HUES48 (cell line): ENCODE data around the gene PEAK1.

Experiments used
- H3K27ac ChIP-seq: one replicate; pipeline ENCODE4 v1.7.0; 2013; ENCODE audit warnings: low read depth, low read length, inconsistent platforms
- H3K27me3 ChIP-seq: 2 replicates; pipeline ENCODE4 v1.6.1; 2013; ENCODE audit warnings: mild to moderate bottlenecking, low read length; ENCODE audit not compliant: control insufficient read depth, insufficient read depth
- H3K36me3 ChIP-seq: 2 replicates; pipeline ENCODE4 v1.6.1; 2013; ENCODE audit warnings: low read length; ENCODE audit not compliant: control insufficient read depth, insufficient read depth
- H3K4me1 ChIP-seq: 2 replicates; pipeline ENCODE4 v1.6.1; 2013; ENCODE audit warnings: mild to moderate bottlenecking, low read length; ENCODE audit not compliant: control insufficient read depth, insufficient read depth
- H3K4me3 ChIP-seq: 2 replicates; pipeline ENCODE4 v1.5.1; 2013; ENCODE audit warnings: mild to moderate bottlenecking, low read depth, low read length
- H3K9ac ChIP-seq: 2 replicates; pipeline ENCODE4 v1.6.1; 2013; ENCODE audit warnings: mild to moderate bottlenecking, low read depth, low read length, moderate library complexity
- H3K9me3 ChIP-seq: 2 replicates; pipeline ENCODE4 v1.6.1; 2013; ENCODE audit warnings: low read length; ENCODE audit not compliant: control insufficient read depth, insufficient read depth

Gene PEAK1

GRCh38 chr15:77398927-77399326 is 21.0 kb downstream of the PEAK1 start:
- Histone ChIP-seq H3K27me3 (no peaks in the 10 kb centered on the region), H3K36me3 (no peaks in the 10 kb centered on the region), H3K9ac (no peak overlapping the region), H3K27ac (no peak overlapping the region), H3K4me3 (no peak overlapping the region), H3K4me1 (no peaks in the 10 kb centered on the region), H3K9me3 (peaks cover 3% of the 10 kb centered on the region; the same call in 1 of the 2 replicates)

GRCh38 chr15:77396692-77397091 is 23.2 kb downstream of the PEAK1 start:
- H3K27ac ChIP-seq = no peak overlapping the region
- no peaks in the 10 kb centered on the region for H3K36me3 ChIP-seq
- no peak overlapping the region for H3K4me3 ChIP-seq
- no peaks in the 10 kb centered on the region for H3K27me3 ChIP-seq
- H3K9me3 ChIP-seq = peaks cover 3% of the 10 kb centered on the region; the same call in 1 of the 2 replicates
- no peaks in the 10 kb centered on the region for H3K4me1 ChIP-seq
- no peak overlapping the region for H3K9ac ChIP-seq

GRCh38 chr15:77395013-77395774 is 24.7 kb downstream of the PEAK1 start:
- Histone ChIP-seq H3K27me3 (no peaks in the 10 kb centered on the region), H3K9ac (no peak overlapping the region), H3K4me1 (no peaks in the 10 kb centered on the region), H3K36me3 (no peaks in the 10 kb centered on the region), H3K9me3 (no peaks in the 10 kb centered on the region; the same call in 1 of the 2 replicates), H3K4me3 (no peak overlapping the region), H3K27ac (no peak overlapping the region)

GRCh38 chr15:77393471-77393840 is 26.4 kb downstream of the PEAK1 start:
- Histone ChIP-seq H3K36me3 (no peaks in the 10 kb centered on the region), H3K9ac (no peak overlapping the region), H3K27ac (no peak overlapping the region), H3K9me3 (no peaks in the 10 kb centered on the region; the same call in 1 of the 2 replicates), H3K27me3 (no peaks in the 10 kb centered on the region), H3K4me1 (no peaks in the 10 kb centered on the region), H3K4me3 (no peak overlapping the region)

GRCh38 chr15:77392762-77393470 is 27.0 kb downstream of the PEAK1 start:
- H3K27me3 ChIP-seq = no peaks in the 10 kb centered on the region
- H3K36me3 ChIP-seq = no peaks in the 10 kb centered on the region
- no peak overlapping the region for H3K27ac ChIP-seq
- H3K9me3 ChIP-seq = no peaks in the 10 kb centered on the region
- no peak overlapping the region for H3K4me3 ChIP-seq
- no peak overlapping the region for H3K9ac ChIP-seq
- no peaks in the 10 kb centered on the region for H3K4me1 ChIP-seq

- Histone ChIP-seq H3K27ac (no peak overlapping the region), H3K4me3 (no peak overlapping the region), H3K9me3 (no peaks in the 10 kb centered on the region), H3K36me3 (no peaks in the 10 kb centered on the region), H3K4me1 (no peaks in the 10 kb centered on the region), H3K27me3 (no peaks in the 10 kb centered on the region), H3K9ac (no peak overlapping the region)
Measured at GRCh38 chr15:77391372-77391951, 28.4 kb downstream of the PEAK1 start.

GRCh38 chr15:77387365-77388105 is 32.4 kb downstream of the PEAK1 start:
- H3K4me1 ChIP-seq = peaks cover 14% of the 10 kb centered on the region
- no peak overlapping the region for H3K27ac ChIP-seq
- H3K4me3 ChIP-seq = no peak overlapping the region
- H3K9me3 ChIP-seq = no peaks in the 10 kb centered on the region
- no peaks in the 10 kb centered on the region for H3K27me3 ChIP-seq
- H3K9ac ChIP-seq = no peak overlapping the region
- no peaks in the 10 kb centered on the region for H3K36me3 ChIP-seq

GRCh38 chr15:77386626-77387025 is 33.3 kb downstream of the PEAK1 start:
- H3K4me1 ChIP-seq = peaks cover 14% of the 10 kb centered on the region
- no peaks in the 10 kb centered on the region for H3K36me3 ChIP-seq
- no peak overlapping the region for H3K27ac ChIP-seq
- H3K9me3 ChIP-seq = no peaks in the 10 kb centered on the region
- H3K4me3 ChIP-seq = no peak overlapping the region
- no peak overlapping the region for H3K9ac ChIP-seq
- H3K27me3 ChIP-seq = no peaks in the 10 kb centered on the region

- Histone ChIP-seq H3K9ac (no peak overlapping the region), H3K4me1 (peaks cover 14% of the 10 kb centered on the region), H3K9me3 (no peaks in the 10 kb centered on the region), H3K27me3 (no peaks in the 10 kb centered on the region), H3K27ac (no peak overlapping the region), H3K36me3 (no peaks in the 10 kb centered on the region), H3K4me3 (no peak overlapping the region)
Measured at GRCh38 chr15:77384589-77385359, 35.1 kb downstream of the PEAK1 start.

GRCh38 chr15:77384086-77384485 is 35.8 kb downstream of the PEAK1 start:
- no peak overlapping the region for H3K4me3 ChIP-seq
- H3K9me3 ChIP-seq = no peaks in the 10 kb centered on the region
- no peak overlapping the region for H3K27ac ChIP-seq
- no peak overlapping the region for H3K9ac ChIP-seq
- H3K27me3 ChIP-seq = no peaks in the 10 kb centered on the region
- H3K36me3 ChIP-seq = no peaks in the 10 kb centered on the region
- peaks cover 14% of the 10 kb centered on the region for H3K4me1 ChIP-seq
